ENCODE measurements around the gene PLEKHG3.

The PLEKHG3 gene

GRCh38 chr14:64707661-64708060, 3.4 kb downstream of the PLEKHG3 start:
- DNase-seq (ENCODE audit: low spot score) = peak; percentile 58

GRCh38 chr14:64708148-64709004, 4.2 kb downstream of the PLEKHG3 start:
- peak; percentile 39 for DNase-seq (ENCODE audit: low spot score)

GRCh38 chr14:64709126-64709525, 4.9 kb downstream of the PLEKHG3 start:
- DNase-seq (ENCODE audit: low spot score) = no peak

GRCh38 chr14:64711039-64711438, 6.8 kb downstream of the PLEKHG3 start:
- no peak for DNase-seq (ENCODE audit: low spot score)

GRCh38 chr14:64713677-64714076, 9.5 kb downstream of the PLEKHG3 start:
- DNase-seq (ENCODE audit: low spot score) = no peak

GRCh38 chr14:64714432-64715025, 10.3 kb downstream of the PLEKHG3 start:
- no peak for DNase-seq (ENCODE audit: low spot score)

GRCh38 chr14:64715146-64715627, 11.0 kb downstream of the PLEKHG3 start:
- no peak for DNase-seq (ENCODE audit: low spot score)

- DNase-seq (ENCODE audit: low spot score) = no peak
Observed at GRCh38 chr14:64715628-64716412, 11.6 kb downstream of the PLEKHG3 start.

GRCh38 chr14:64717870-64718269, 13.6 kb downstream of the PLEKHG3 start:
- DNase-seq (ENCODE audit: low spot score) = no peak

GRCh38 chr14:64718762-64719161, 14.5 kb downstream of the PLEKHG3 start:
- DNase-seq (ENCODE audit: low spot score) = no peak

GRCh38 chr14:64719601-64720000, 15.4 kb downstream of the PLEKHG3 start:
- DNase-seq (ENCODE audit: low spot score) = no peak

GRCh38 chr14:64720131-64720576, 15.9 kb downstream of the PLEKHG3 start:
- DNase-seq (ENCODE audit: low spot score) = no peak

GRCh38 chr14:64721391-64721791, 17.2 kb downstream of the PLEKHG3 start:
- DNase-seq (ENCODE audit: low spot score) = no peak

GRCh38 chr14:64721899-64722298, 17.7 kb downstream of the PLEKHG3 start:
- DNase-seq (ENCODE audit: low spot score) = no peak

- DNase-seq (ENCODE audit: low spot score) = peak; percentile 38
Observed at GRCh38 chr14:64722842-64723447, 18.7 kb downstream of the PLEKHG3 start.

GRCh38 chr14:64723691-64724577, 19.7 kb downstream of the PLEKHG3 start:
- DNase-seq (ENCODE audit: low spot score) = peak; percentile 38

GRCh38 chr14:64724578-64724930, 20.3 kb downstream of the PLEKHG3 start:
- no peak for DNase-seq (ENCODE audit: low spot score)

GRCh38 chr14:64725261-64725815, 21.1 kb downstream of the PLEKHG3 start:
- no peak for DNase-seq (ENCODE audit: low spot score)

- DNase-seq (ENCODE audit: low spot score) = no peak
Observed at GRCh38 chr14:64725879-64726584, 21.8 kb downstream of the PLEKHG3 start.

GRCh38 chr14:64726585-64726890, 22.3 kb downstream of the PLEKHG3 start:
- DNase-seq (ENCODE audit: low spot score) = peak; percentile 62
